Mesothelial cell of epicardium (in vitro differentiated cells): ENCODE data around the gene CBR4. TPM values are rescaled to one million over a fixed set of nuclear protein-coding genes. Genes with fewer than 3 reads are reported as not detected.

ENCODE experiments used
- DNase-seq, 2 experiments: peaks; one replicate each; pipeline ENCODE4 v3.0.0; 2021; ENCODE audit warnings: low spot score in 2 of 2; ENCODE audit not compliant: unreplicated experiment in 2 of 2
- H3K27ac Mint-ChIP-seq: 2 replicates; pipeline ENCODE4 v1.8.0; 2021; ENCODE audit warnings: mixed read lengths
- H3K27me3 Mint-ChIP-seq: 2 replicates; pipeline ENCODE4 v1.8.0; 2021; ENCODE audit warnings: low read depth, mixed read lengths
- H3K36me3 Mint-ChIP-seq: 2 replicates; pipeline ENCODE4 v1.8.0; 2021; ENCODE audit warnings: mixed read lengths
- H3K4me1 Mint-ChIP-seq: 2 replicates; pipeline ENCODE4 v1.8.0; 2021; ENCODE audit warnings: mixed read lengths
- H3K4me3 Mint-ChIP-seq: 2 replicates; pipeline ENCODE4 v1.8.0; 2021; ENCODE audit warnings: mild to moderate bottlenecking, moderate library complexity, mixed read lengths
- H3K9me3 Mint-ChIP-seq: 2 replicates; pipeline ENCODE4 v1.8.0; 2021; ENCODE audit warnings: mixed read lengths
- CTCF ChIP-seq: fragments of 200-600 bp; sonication (generic); IDR thresholded peaks from one replicate; pipeline ENCODE4 v1.5.0; 2021; ENCODE audit warnings: antibody characterized with exemption; ENCODE audit not compliant: unreplicated experiment
- total RNA-seq: library from RNA; stranded (reverse); gene quantifications from 3 replicates; pipeline ENCODE4 v1.2.1, GENCODE V29; 2021

Gene CBR4
- total RNA-seq, 1 donor from 2014 or later = 44.9 TPM

- Mint-ChIP-seq H3K27ac (no peak overlapping the region), H3K36me3 (no peaks in the 10 kb centered on the region), H3K9me3 (no peaks in the 10 kb centered on the region), H3K4me1 (peaks cover 12% of the 10 kb centered on the region), H3K27me3 (no peaks in the 10 kb centered on the region), H3K4me3 (no peak overlapping the region)
- no peak for DNase-seq
- TF ChIP-seq CTCF = no peak
Observed at GRCh38 chr4:169017971-169018370, 7.9 kb upstream of the CBR4 start.

DNA sequence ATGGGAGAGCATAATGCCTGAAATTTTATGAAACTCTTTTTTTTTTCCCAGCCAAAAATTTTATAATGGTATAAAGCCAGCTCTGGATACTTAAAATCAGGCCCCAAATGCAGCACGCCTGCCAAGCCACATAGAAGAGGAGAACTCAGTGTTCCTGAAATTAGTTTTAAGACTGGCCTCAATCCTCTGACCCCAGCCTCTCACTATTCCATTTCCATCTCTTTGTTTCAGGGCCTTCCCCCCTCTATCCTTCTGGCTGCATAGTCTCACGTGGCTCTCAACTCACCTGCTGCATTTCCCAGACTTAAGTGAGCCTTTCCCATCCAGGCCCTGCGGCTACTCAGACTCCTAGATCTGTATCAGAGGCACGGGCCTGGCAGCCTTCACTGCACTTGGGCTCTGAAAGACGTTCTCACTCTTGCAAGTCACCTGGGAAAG lies 5.2 kb upstream of the CBR4 start:
- H3K9me3 Mint-ChIP-seq = no peaks in the 10 kb centered on the region
- H3K4me3 Mint-ChIP-seq = no peak overlapping the region
- H3K27ac Mint-ChIP-seq = no peak overlapping the region
- H3K4me1 Mint-ChIP-seq = peaks cover 12% of the 10 kb centered on the region
- H3K36me3 Mint-ChIP-seq = no peaks in the 10 kb centered on the region
- no peaks in the 10 kb centered on the region for H3K27me3 Mint-ChIP-seq
- DNase-seq = no peak
- TF ChIP-seq CTCF = no peak

DNA sequence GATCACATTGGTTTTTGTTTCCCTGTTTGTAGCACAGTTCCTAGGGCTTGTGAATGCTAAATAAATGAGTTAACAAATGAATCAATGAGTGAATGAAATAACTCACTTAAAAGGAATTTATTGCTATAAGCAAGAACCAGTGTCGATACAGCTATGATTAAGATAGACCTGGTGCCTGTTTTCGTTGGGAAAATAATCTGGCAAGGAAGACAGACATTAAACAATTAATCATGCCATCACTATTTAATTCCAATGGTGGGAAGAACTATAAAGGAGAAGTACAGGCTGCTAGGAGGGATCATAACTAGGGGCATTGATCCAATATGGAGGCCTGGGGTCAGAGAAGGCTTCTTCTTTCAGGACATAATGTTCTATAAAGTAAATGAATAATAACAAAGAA lies 4.5 kb upstream of the CBR4 start:
- Mint-ChIP-seq H3K4me3 (no peak overlapping the region), H3K36me3 (no peaks in the 10 kb centered on the region), H3K4me1 (peaks cover 12% of the 10 kb centered on the region), H3K27ac (no peak overlapping the region), H3K27me3 (no peaks in the 10 kb centered on the region), H3K9me3 (no peaks in the 10 kb centered on the region)
- no peak for DNase-seq
- TF ChIP-seq CTCF = no peak

DNA sequence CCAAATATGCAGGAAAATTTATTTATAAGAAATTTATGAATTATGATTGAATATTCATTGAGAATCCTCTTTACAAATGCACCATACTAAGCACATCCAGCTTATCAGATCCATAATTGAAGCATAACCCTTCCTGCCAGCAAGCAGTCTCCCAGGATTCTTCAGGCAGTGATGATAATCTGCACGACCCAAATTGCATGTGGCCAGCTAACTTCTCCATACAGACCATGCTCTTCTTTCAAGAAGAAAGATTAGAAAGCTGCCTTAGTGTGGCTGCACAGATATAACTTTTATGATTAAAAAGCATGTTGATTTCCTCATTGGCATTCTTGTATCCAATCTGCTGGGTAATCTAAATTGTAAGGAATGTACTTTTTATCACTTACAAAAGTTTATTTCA lies 3.3 kb upstream of the CBR4 start:
- H3K4me1 Mint-ChIP-seq = peaks cover 24% of the 10 kb centered on the region
- no peaks in the 10 kb centered on the region for H3K36me3 Mint-ChIP-seq
- no peak overlapping the region for H3K27ac Mint-ChIP-seq
- H3K4me3 Mint-ChIP-seq = no peak overlapping the region
- H3K9me3 Mint-ChIP-seq = no peaks in the 10 kb centered on the region
- no peak for DNase-seq
- no peaks in the 10 kb centered on the region for H3K27me3 Mint-ChIP-seq
- TF ChIP-seq CTCF = no peak

DNA sequence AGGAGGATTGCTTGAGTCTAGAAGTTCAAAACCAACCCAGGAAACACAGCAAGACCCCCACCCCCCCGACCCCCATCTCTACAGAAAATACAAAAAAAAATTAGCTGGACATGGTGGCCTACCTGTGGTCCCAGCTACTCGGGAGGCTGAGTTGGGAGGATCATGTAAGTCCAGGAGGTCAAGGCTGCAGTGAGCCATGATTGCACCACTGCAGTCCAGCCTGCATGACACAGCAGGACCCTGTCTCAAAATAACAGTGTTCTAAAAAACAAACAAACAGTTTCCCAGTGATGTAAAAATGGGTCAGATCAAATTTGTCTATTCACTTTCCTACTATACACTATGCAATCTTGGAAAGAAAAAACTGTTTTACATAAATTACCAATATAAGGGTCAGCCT lies 2.0 kb upstream of the CBR4 start:
- no peaks in the 10 kb centered on the region for H3K36me3 Mint-ChIP-seq
- no peak for TF ChIP-seq CTCF
- H3K9me3 Mint-ChIP-seq = no peaks in the 10 kb centered on the region
- peaks cover 37% of the 10 kb centered on the region for H3K4me1 Mint-ChIP-seq
- no peak overlapping the region for H3K4me3 Mint-ChIP-seq
- no peak for DNase-seq
- no peaks in the 10 kb centered on the region for H3K27me3 Mint-ChIP-seq
- H3K27ac Mint-ChIP-seq = no peak overlapping the region
